HepG2 (cell line): ENCODE results near the gene SNRNP25. TPM values are rescaled to one million over a fixed set of nuclear protein-coding genes. Genes with fewer than 3 reads are reported as not detected.

Experiments used
- AGO1 ChIP-seq: fragments of 200-400 bp; formaldehyde crosslinking; IDR thresholded peaks from 2 replicates; pipeline ENCODE4 v1.6.1; 2017; ENCODE audit warnings: mild to moderate bottlenecking, low read depth, low read length, moderate library complexity; ENCODE audit not compliant: poor library complexity, severe bottlenecking
- AGO2 ChIP-seq: fragments of 200-400 bp; formaldehyde crosslinking; optimal IDR thresholded peaks from 2 replicates; pipeline ENCODE3; 2017; ENCODE audit warnings: mild to moderate bottlenecking, low read depth, low read length, moderate library complexity
- ATM ChIP-seq: fragments of 450-650 bp; IDR thresholded peaks from 2 replicates; pipeline ENCODE4 v1.7.1; 2017; ENCODE audit warnings: mild to moderate bottlenecking, borderline replicate concordance
- CAMTA2 ChIP-seq: sonication (generic); formaldehyde crosslinking; IDR thresholded peaks from 2 replicates; pipeline ENCODE4 v1.4.0; 2020; ENCODE audit warnings: mild to moderate bottlenecking, missing genetic modification reagents, borderline replicate concordance
- ELF1 ChIP-seq: sonication (generic); formaldehyde crosslinking; IDR thresholded peaks from 2 replicates; pipeline ENCODE4 v1.4.0; 2020; ENCODE audit warnings: missing genetic modification reagents
- HNRNPK ChIP-seq: fragments of 200-400 bp; formaldehyde crosslinking; IDR thresholded peaks from 2 replicates; pipeline ENCODE4 v1.6.1; 2018; ENCODE audit warnings: low read length, low read depth, moderate library complexity, mild to moderate bottlenecking; ENCODE audit not compliant: poor library complexity, severe bottlenecking
- MEIS2 ChIP-seq: sonication (generic); formaldehyde crosslinking; IDR thresholded peaks from 2 replicates; pipeline ENCODE4 v1.9.0; 2021; ENCODE audit warnings: mild to moderate bottlenecking, missing genetic modification reagents
- MTA3 ChIP-seq: sonication (generic); formaldehyde crosslinking; IDR thresholded peaks from 2 replicates; pipeline ENCODE4 v1.4.0; 2020; ENCODE audit warnings: missing genetic modification reagents
- POGZ ChIP-seq: sonication (generic); formaldehyde crosslinking; IDR thresholded peaks from 2 replicates; pipeline ENCODE4 v1.4.0; 2020; ENCODE audit warnings: mild to moderate bottlenecking, missing genetic modification reagents
- SATB2 ChIP-seq: sonication (generic); formaldehyde crosslinking; IDR thresholded peaks from 2 replicates; pipeline ENCODE4 v1.5.0; 2020; ENCODE audit warnings: missing genetic modification reagents
- TMF1 ChIP-seq: sonication (generic); formaldehyde crosslinking; IDR thresholded peaks from 2 replicates; pipeline ENCODE4 v1.8.1; 2022; ENCODE audit warnings: low read depth, missing genetic modification reagents
- ZFX ChIP-seq: sonication (generic); formaldehyde crosslinking; IDR thresholded peaks from 2 replicates; pipeline ENCODE4 v1.4.0; 2020; ENCODE audit warnings: mild to moderate bottlenecking, low read depth, missing genetic modification reagents, moderate library complexity
- ZFY ChIP-seq: sonication (generic); formaldehyde crosslinking; IDR thresholded peaks from 2 replicates; pipeline ENCODE4 v1.4.0; 2020; ENCODE audit warnings: missing genetic modification reagents
- ZIK1 ChIP-seq: sonication (generic); formaldehyde crosslinking; IDR thresholded peaks from 2 replicates; pipeline ENCODE4 v1.5.0; 2020; ENCODE audit warnings: mild to moderate bottlenecking, low read depth, missing genetic modification reagents, borderline replicate concordance
- ZNF496 ChIP-seq: sonication (generic); formaldehyde crosslinking; IDR thresholded peaks from 2 replicates; pipeline ENCODE4 v1.8.1; 2023; ENCODE audit warnings: mild to moderate bottlenecking, moderate library complexity, missing genetic modification reagents; ENCODE audit not compliant: insufficient replicate concordance
- ZNF710 ChIP-seq: sonication (generic); formaldehyde crosslinking; IDR thresholded peaks from 2 replicates; pipeline ENCODE4 v1.5.0; 2020; ENCODE audit warnings: mild to moderate bottlenecking, missing genetic modification reagents, borderline replicate concordance
- ZNF768 ChIP-seq: sonication (generic); formaldehyde crosslinking; IDR thresholded peaks from 2 replicates; pipeline ENCODE4 v1.4.0; 2020; ENCODE audit warnings: missing genetic modification reagents
- ZNF777 ChIP-seq: sonication (generic); formaldehyde crosslinking; IDR thresholded peaks from 2 replicates; pipeline ENCODE4 v1.4.0; 2020; ENCODE audit warnings: missing genetic modification reagents
- polyA plus RNA-seq, 8 experiments: library from polyadenylated mRNA; depleted of rRNA in 3 of 8; stranded (reverse) in 7 of 8; unstranded in 1 of 8; fragments of >200 nt; fragmentation: Illumina TruSeq in 4 of 8; extraction: Trizol in 4 of 8; gene quantifications; 2 replicates each; pipeline versions ENCODE4 v1.2.1 to v1.2.3, GENCODE V29; 2011 to 2016; ENCODE audit warnings: low read depth in 4 of 8, missing spikeins in 1 of 8, mixed read lengths in 1 of 8; ENCODE audit not compliant: insufficient read depth in 1 of 8
- total RNA-seq, 5 experiments: library from RNA; depleted of rRNA; stranded (reverse); fragments of >200 nt; fragmentation: Illumina TruSeq; extraction: Trizol; gene quantifications; 2 replicates each; pipeline ENCODE4 v1.2.3, GENCODE V29; 2016; ENCODE audit warnings: low read depth in 1 of 5
- TF ChIP-seq, protein P1 (sequence below): sonication (generic); formaldehyde crosslinking; IDR thresholded peaks from 2 replicates; pipeline ENCODE4 v1.8.1; 2023; ENCODE audit warnings: mild to moderate bottlenecking, missing genetic modification reagents
- TF ChIP-seq, protein P2 (sequence below): sonication (generic); formaldehyde crosslinking; IDR thresholded peaks from 2 replicates; pipeline ENCODE4 v1.4.0; 2020; ENCODE audit warnings: missing genetic modification reagents
- TF ChIP-seq, protein P3 (sequence below): sonication (generic); formaldehyde crosslinking; IDR thresholded peaks from 2 replicates; pipeline ENCODE4 v1.5.0; 2020; ENCODE audit warnings: mild to moderate bottlenecking, missing genetic modification reagents

The SNRNP25 gene
- total and polyA plus RNA-seq, 2 of the 13 experiments (the other 11 are each of a cell fraction or from before 2014, with no cell fraction given), result 34.1 to 97.4 TPM

DNA sequence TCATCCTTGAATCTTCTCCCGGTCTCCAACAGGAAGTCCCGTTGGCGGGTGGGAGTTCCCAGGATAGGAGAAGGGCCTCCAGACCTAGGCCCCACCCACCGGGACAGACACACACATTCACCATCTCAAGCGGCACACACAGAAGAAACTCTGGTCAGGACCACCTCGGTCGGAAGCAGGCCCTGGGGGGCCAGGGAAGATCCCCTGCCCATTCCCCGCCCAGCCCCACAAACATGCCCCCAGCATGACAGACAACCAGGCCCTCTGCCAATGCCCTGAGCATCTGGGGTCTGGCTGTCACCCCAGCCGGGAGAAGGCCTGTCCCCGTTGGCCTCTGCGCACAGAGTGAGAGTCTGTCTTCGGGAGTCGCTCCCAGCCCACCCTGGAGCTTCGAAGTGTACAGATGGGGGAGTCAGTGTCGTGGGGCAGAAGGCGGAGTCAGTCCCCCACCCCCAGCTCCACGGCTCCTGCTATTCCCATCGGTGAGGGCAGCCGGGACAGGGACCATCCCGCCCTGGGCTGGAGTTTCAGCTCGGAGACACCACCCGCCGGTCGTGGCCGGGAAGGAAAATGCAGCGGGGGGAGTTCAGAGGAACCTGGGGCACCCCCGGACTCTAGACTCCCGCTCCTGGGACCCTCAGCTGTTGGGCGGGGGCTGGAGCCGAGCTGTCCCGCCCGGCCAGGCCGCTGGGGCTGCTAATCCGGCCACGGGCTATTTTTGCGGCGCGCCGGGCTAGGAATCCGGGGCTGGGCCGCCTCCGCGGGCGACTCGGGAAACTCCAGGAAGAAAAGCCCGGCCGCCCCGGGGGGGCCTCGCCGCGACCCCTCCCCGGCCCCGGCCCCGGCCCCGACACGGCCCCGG is 18.1 kb downstream of the SNRNP25 start (continued):
- TF ChIP-seq, protein P1, sequence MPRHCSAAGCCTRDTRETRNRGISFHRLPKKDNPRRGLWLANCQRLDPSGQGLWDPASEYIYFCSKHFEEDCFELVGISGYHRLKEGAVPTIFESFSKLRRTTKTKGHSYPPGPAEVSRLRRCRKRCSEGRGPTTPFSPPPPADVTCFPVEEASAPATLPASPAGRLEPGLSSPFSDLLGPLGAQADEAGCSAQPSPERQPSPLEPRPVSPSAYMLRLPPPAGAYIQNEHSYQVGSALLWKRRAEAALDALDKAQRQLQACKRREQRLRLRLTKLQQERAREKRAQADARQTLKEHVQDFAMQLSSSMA (CRISPR knock-in tag), result no peak
- TF ChIP-seq ZNF777 (CRISPR knock-in tag), result 0 out of 2 replicates have a peak, but pooled peaks have one; percentile 2
- TF ChIP-seq POGZ, result no peak
- peak; percentile 61 for TF ChIP-seq ZFX (CRISPR knock-in tag)
- peak; percentile 45 for TF ChIP-seq AGO1
- TF ChIP-seq CAMTA2 (CRISPR knock-in tag), result no peak
- TF ChIP-seq MEIS2, result no peak
- peak; percentile 73 for TF ChIP-seq AGO2
- no peak for TF ChIP-seq ZNF710 (CRISPR knock-in tag)
- no peak for TF ChIP-seq ZNF768
- TF ChIP-seq, protein P2, sequence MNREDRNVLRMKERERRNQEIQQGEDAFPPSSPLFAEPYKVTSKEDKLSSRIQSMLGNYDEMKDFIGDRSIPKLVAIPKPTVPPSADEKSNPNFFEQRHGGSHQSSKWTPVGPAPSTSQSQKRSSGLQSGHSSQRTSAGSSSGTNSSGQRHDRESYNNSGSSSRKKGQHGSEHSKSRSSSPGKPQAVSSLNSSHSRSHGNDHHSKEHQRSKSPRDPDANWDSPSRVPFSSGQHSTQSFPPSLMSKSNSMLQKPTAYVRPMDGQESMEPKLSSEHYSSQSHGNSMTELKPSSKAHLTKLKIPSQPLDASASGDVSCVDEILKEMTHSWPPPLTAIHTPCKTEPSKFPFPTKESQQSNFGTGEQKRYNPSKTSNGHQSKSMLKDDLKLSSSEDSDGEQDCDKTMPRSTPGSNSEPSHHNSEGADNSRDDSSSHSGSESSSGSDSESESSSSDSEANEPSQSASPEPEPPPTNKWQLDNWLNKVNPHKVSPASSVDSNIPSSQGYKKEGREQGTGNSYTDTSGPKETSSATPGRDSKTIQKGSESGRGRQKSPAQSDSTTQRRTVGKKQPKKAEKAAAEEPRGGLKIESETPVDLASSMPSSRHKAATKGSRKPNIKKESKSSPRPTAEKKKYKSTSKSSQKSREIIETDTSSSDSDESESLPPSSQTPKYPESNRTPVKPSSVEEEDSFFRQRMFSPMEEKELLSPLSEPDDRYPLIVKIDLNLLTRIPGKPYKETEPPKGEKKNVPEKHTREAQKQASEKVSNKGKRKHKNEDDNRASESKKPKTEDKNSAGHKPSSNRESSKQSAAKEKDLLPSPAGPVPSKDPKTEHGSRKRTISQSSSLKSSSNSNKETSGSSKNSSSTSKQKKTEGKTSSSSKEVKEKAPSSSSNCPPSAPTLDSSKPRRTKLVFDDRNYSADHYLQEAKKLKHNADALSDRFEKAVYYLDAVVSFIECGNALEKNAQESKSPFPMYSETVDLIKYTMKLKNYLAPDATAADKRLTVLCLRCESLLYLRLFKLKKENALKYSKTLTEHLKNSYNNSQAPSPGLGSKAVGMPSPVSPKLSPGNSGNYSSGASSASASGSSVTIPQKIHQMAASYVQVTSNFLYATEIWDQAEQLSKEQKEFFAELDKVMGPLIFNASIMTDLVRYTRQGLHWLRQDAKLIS (CRISPR knock-in tag), result no peak
- no peak for TF ChIP-seq ZIK1 (CRISPR knock-in tag)
- TF ChIP-seq, protein P3, sequence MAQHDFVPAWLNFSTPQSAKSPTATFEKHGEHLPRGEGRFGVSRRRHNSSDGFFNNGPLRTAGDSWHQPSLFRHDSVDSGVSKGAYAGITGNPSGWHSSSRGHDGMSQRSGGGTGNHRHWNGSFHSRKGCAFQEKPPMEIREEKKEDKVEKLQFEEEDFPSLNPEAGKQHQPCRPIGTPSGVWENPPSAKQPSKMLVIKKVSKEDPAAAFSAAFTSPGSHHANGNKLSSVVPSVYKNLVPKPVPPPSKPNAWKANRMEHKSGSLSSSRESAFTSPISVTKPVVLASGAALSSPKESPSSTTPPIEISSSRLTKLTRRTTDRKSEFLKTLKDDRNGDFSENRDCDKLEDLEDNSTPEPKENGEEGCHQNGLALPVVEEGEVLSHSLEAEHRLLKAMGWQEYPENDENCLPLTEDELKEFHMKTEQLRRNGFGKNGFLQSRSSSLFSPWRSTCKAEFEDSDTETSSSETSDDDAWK (CRISPR knock-in tag), result no peak
- TF ChIP-seq ATM, result no peak
- TF ChIP-seq ZFY (CRISPR knock-in tag), result peak; percentile 35; the same call in 1 of the 2 replicates
- no peak for TF ChIP-seq HNRNPK
- TF ChIP-seq MTA3, result no peak
- TF ChIP-seq TMF1, result no peak
- TF ChIP-seq ZNF496, result no peak
- TF ChIP-seq ELF1 (CRISPR knock-in tag), result peak; percentile 18; the same call in 1 of the 2 replicates
- no peak for TF ChIP-seq SATB2 (CRISPR knock-in tag)
